Pancreas (tissue), 10 donors: ENCODE measurements around the gene PLEKHG2. TPM values are rescaled to one million over a fixed set of nuclear protein-coding genes. Genes with fewer than 3 reads are reported as not detected.

Experiments used
- ATAC-seq, 4 donors: fragments of 200-7000 bp; cut with Tn5 transposase; one replicate each; pipeline versions ENCODE4 v1.8.0 to v1.9.1; 2020; ENCODE audit warnings: mild to moderate bottlenecking in 4 of 4, moderate library complexity in 4 of 4
- DNase-seq, 6 donors: peaks; one replicate each; pipeline ENCODE4 v3.0.0-alpha.2; 2020
- FAIRE-seq: peaks from 2 replicates; lab custom pipeline; 2012; peaks lifted over from hg19 to GRCh38; lab: Jason Lieb, UNC
- H3K27ac ChIP-seq, 4 donors: fragments of 200-600 bp; sonication (generic); 1 replicate in 3 of 4; 2 replicates in 1 of 4; pipeline versions ENCODE4 v1.5.0 to v1.8.0; 2020
- H3K27me3 ChIP-seq, 4 donors: fragments of 200-600 bp; one replicate each; pipeline ENCODE4 v1.8.0; 2021
- H3K36me3 ChIP-seq, 3 donors: fragments of 200-600 bp; sonication (generic) in 1 of 3; one replicate each; pipeline versions ENCODE4 v1.5.0 to v1.8.0; 2020 to 2021
- H3K4me1 ChIP-seq, 3 donors: fragments of 200-600 bp; one replicate each; pipeline ENCODE4 v1.8.0; 2021
- H3K4me3 ChIP-seq, 4 donors: fragments of 200-600 bp; sonication (generic) in 2 of 4; one replicate each; pipeline versions ENCODE4 v1.5.0 to v1.8.0; 2020 to 2021
- H3K9me3 ChIP-seq, 4 donors: fragments of 200-600 bp; one replicate each; pipeline ENCODE4 v1.8.0; 2021
- WGBS, 2 donors: extraction: QIAGEN DNeasy Blood & Tissue Kit; methylation state at CpG; one replicate each; pipeline ENCODE4 v1.1.7; 2013; 5-methylcytosine and 5-hydroxymethylcytosine counted together
- intact Hi-C, 3 donors: fragments of 100-400 bp; cut with DNase I; formaldehyde crosslinking; loops; one replicate each; pipeline versions ENCODE4 v1.11.1 to v1.14.2; 2022
- polyA plus RNA-seq, 2 donors: library from polyadenylated mRNA; stranded (reverse); fragments of 200-250 nt; gene quantifications; one replicate each; pipeline ENCODE4 v1.2.3, GENCODE V29; 2013
- total RNA-seq, 6 donors: library from RNA; stranded (reverse); fragmentation: NEBNext Ultra II Directional in 4 of 6; extraction: Animal tissue kit (Norgen Biotek cat#: 25700) in 4 of 6; gene quantifications; one replicate each; pipeline versions ENCODE4 v1.2.1 to v1.2.4, GENCODE V29; 2021 to 2023
- TF ChIP-seq, protein P1 (sequence below), 4 donors: fragments of 200-600 bp; sonication (generic) in 3 of 4; IDR thresholded peaks; one replicate each; pipeline versions ENCODE4 v1.5.0 to v1.8.0; 2021; ENCODE audit warnings: antibody characterized with exemption in 4 of 4
- donor health status: healthy with polysubstance abuse.
- donor health status: DM: no; HTN: no; CAD: no; lungs with moderate emphysema.
- donor health status: DM: no; HTN: no; CAD: no.
- donor health status: control.
- donor health status: control.
- donor health status: Bipolar disorder and iron deficiency.
- donor health status: DM: yes; HTN: yes; CAD: no.
- donor health status: DM: no; HTN: no; CAD: no.
- donor health status: DM: no; HTN: no; CAD: no.
- donor health status: DM: yes; HTN: yes; CAD: no.

The PLEKHG2 gene
- total and polyA plus RNA-seq, 8 donors, result 3.1 to 15.0 (median 7.8) TPM

DNA sequence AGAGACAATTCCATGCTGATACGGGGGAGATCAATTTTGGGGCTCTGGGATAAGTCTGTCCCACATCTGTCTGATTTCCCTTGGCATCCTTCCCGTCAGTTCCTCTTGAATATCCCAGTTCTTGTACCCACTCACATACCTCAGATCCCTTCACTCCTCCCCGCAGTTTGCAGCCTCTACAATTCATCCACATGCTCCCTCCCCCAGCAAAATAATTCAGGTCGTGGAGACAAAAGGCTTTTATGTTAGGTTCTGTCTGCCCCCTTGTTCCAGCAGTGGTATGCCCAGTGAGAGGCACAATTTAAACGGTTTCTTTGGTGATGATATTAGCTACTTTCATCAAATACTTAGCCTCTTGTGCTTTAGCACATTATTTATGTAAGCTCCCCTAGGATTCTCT is 13.7 kb downstream of the PLEKHG2 start:
- H3K27me3 ChIP-seq, result no peaks in the 10 kb centered on the region
- no peaks in the 10 kb centered on the region for H3K9me3 ChIP-seq
- WGBS, 2 donors, result 39 to 51% methylated on average over 5 of the region's 5 CpGs
- H3K4me3 ChIP-seq, result no peak overlapping the region
- intact Hi-C loops, result no loop called here
- peaks cover 0 to 4% (median 0%) of the 10 kb centered on the region in 3 donors for H3K4me1 ChIP-seq
- no peak overlapping the region for H3K27ac ChIP-seq
- TF ChIP-seq, protein P1, sequence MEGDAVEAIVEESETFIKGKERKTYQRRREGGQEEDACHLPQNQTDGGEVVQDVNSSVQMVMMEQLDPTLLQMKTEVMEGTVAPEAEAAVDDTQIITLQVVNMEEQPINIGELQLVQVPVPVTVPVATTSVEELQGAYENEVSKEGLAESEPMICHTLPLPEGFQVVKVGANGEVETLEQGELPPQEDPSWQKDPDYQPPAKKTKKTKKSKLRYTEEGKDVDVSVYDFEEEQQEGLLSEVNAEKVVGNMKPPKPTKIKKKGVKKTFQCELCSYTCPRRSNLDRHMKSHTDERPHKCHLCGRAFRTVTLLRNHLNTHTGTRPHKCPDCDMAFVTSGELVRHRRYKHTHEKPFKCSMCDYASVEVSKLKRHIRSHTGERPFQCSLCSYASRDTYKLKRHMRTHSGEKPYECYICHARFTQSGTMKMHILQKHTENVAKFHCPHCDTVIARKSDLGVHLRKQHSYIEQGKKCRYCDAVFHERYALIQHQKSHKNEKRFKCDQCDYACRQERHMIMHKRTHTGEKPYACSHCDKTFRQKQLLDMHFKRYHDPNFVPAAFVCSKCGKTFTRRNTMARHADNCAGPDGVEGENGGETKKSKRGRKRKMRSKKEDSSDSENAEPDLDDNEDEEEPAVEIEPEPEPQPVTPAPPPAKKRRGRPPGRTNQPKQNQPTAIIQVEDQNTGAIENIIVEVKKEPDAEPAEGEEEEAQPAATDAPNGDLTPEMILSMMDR (IDR thresholded peaks at IDR 0.05), result no peak
- no peak for DNase-seq
- H3K36me3 ChIP-seq, result no peaks in the 10 kb centered on the region
- no peak for ATAC-seq
- no peak for FAIRE-seq

GRCh38 chr19:39427707-39428106 is 15.2 kb downstream of the PLEKHG2 start:
- FAIRE-seq, result no peak
- WGBS, 2 donors, result 84 to 92% methylated on average over 11 of the region's 11 CpGs
- intact Hi-C loops, result no loop called here

DNA sequence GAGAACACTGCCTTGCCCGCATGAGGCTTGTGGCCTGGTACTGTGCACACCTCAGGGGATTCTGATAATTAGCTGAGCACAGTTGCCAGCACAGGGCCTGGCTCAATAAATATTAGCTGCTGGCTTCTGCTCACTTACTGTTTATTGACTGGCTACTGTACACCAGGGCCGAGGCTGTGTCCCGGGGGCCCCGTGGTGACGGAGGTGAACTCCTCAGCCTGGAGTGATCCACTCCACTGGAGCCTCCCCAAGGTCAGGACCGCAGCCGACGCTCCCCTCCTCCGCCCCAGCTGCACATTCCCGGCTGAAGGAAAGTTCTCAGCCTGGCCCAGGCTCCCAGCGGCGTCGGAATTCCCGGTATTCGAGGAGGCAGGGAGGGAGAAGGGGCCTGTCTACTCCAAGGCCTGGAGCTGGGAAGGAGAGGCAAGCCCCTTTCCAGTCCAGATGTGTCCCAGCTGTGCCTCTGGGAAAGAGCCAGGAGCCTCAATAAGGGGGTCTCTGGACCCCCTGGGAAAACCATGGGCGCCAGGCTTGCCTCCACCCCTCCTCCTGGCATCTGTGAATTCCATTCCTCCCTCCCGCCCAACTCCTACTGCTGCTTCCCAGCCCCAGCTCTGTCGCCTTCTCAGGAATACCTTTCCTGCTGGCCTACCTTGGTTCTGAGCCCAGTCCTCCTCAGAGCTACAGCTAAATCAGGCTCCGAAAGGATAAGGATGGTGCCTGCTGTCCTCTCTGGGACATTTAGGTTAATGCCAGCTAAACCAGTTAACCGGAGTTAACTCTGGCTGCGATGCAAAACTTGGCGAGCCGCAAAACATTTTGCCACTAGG is 16.0 kb downstream of the PLEKHG2 start:
- 30 to 32% methylated on average over 23 of the region's 23 CpGs for WGBS, 2 donors
- intact Hi-C loops, result no loop called here
- peak in 4 of 6 donors; percentile 43 to 66 (median 52) for DNase-seq
- Histone ChIP-seq H3K27me3 (no peaks in the 10 kb centered on the region), H3K4me3 (no peak overlapping the region), H3K9me3 (no peaks in the 10 kb centered on the region), H3K4me1 (peaks cover 0 to 4% (median 0%) of the 10 kb centered on the region in 3 donors), H3K27ac (peak overlapping the region; percentile 8 to 60 (median 50)), H3K36me3 (peaks cover 4 to 17% (median 8%) of the 10 kb centered on the region in 3 donors)
- FAIRE-seq, result no peak
- TF ChIP-seq, protein P1 (IDR thresholded peaks at IDR 0.05), result no peak
- peak; percentile 40 to 79 (median 56) for ATAC-seq

More at GRCh38 chr19:39427707-39428106, 15.2 kb downstream of the PLEKHG2 start:
- H3K27me3 ChIP-seq, result no peaks in the 10 kb centered on the region
- DNase-seq (no peak), ATAC-seq (no peak)
- peaks cover 0 to 9% (median 5%) of the 10 kb centered on the region in 3 donors for H3K36me3 ChIP-seq
- H3K4me1 ChIP-seq, result peaks cover 0 to 4% (median 0%) of the 10 kb centered on the region in 3 donors
- no peak overlapping the region for H3K27ac ChIP-seq
- TF ChIP-seq, protein P1 (IDR thresholded peaks at IDR 0.05), result no peak
- H3K9me3 ChIP-seq, result no peaks in the 10 kb centered on the region
- H3K4me3 ChIP-seq, result no peak overlapping the region

DNA sequence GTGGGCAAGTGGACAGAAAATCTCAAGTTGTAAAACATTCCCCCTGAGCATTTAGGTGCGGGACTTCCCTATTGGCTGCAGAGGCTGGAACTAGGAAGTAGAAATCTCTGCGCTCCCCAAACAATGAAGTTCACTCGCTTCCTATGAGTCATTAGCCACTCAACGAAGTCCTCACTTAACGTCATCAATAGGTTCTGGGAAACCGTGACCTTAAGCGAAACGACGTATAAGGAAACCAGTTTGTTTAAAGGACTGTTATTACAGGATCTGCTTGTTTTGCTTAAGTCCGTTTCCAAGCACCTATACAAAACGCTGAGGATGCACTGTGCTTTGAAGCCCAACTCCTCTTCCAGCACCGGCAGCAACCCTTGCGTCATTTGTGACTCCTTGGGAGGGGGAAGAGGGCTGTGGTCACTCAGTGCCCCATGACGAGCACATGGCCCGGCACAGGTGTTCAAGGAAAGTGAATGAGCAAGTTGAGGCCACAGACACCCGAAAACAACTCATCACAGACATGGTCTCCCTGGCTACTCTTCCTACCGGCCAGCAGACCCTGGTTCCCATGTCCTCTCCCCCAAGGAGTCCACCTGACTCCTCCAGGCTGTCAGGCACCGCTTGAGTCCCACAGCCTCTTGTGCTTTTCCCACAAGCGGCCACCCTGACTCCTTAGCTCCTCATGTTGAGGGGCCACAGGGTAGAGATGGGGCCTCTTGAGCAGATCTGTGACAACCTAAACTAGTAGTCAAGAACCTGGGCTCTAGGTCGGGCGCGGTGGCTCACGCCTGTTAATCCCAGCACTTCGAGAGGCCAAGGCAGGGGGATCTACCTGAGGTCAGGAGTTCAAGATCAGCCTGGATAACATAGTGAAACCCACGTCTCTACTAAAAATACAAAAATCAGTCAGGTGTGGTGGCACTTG is 18.5 kb downstream of the PLEKHG2 start:
- intact Hi-C loops, result no loop called here
- peaks cover 10 to 16% (median 11%) of the 10 kb centered on the region in 3 donors for H3K4me1 ChIP-seq
- no peaks in the 10 kb centered on the region for H3K9me3 ChIP-seq
- no peak for FAIRE-seq
- peak overlapping the region in 3 of 4 donors; percentile 29 to 68 (median 50) for H3K27ac ChIP-seq
- no peaks in the 10 kb centered on the region for H3K27me3 ChIP-seq
- DNase-seq, result no peak
- ATAC-seq, result peak in 3 of 4 donors; percentile 7 to 47 (median 32)
- peaks cover 4 to 26% (median 8%) of the 10 kb centered on the region in 3 donors for H3K36me3 ChIP-seq
- TF ChIP-seq, protein P1 (IDR thresholded peaks at IDR 0.05), result no peak
- no peak overlapping the region for H3K4me3 ChIP-seq
- 76 to 78% methylated on average over 25 of the region's 25 CpGs for WGBS, 2 donors
